ENCODE measurements around the gene MYO1D.

DNA sequence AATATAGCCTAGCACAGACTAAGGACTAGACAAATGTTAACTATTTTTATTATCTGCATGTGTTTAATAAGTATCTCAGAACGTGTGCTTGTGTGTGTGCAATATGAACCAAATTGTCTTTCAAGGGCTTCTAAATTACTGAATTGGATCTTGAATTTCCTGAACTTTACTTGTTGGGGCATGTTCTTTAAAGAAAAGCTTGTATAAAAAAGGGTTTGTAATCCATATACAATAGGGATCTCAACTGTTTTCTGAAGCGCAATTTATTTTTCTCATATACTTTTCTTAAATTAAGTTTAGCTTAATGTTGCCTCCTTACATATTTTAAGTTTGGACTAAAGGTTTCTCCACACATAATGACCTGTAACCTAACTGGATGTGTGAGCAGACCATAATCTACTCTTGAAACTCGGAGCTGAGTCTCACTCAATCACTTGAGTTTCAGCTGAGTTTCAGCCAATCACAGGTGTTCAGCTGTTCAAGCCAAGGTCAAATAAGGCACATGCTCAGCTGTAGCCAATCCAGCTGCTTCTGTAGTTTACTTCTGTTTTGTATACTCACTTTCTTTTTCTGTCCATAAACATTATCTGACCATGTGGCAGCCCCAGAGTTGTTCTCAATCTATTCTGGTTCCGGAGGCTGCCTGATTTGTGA, 317.8 kb downstream of the MYO1D start:
- TF ChIP-seq POLR2AphosphoS5 (IDR thresholded peaks at IDR 0.05; ENCODE audit: insufficient read depth, low read depth, low read length) (no peak), CTCF (IDR thresholded peaks at IDR 0.05; ENCODE audit: extremely low read depth in 1 of 2, insufficient read depth in 1 of 2, low read depth in 1 of 2, low read length in 2 of 2) (no peak), FOS (IDR thresholded peaks at IDR 0.05; ENCODE audit: borderline replicate concordance, insufficient read depth, low read length) (no peak), POLR2A (IDR thresholded peaks at IDR 0.05; ENCODE audit: low read depth, low read length) (no peak), EZH2 (IDR thresholded peaks at IDR 0.05; ENCODE audit: borderline replicate concordance, low read depth, low read length, severe bottlenecking) (no peak), JUN (IDR thresholded peaks at IDR 0.05; ENCODE audit: borderline replicate concordance, insufficient read depth, insufficient read length, low read depth) (no peak)
